Fibroblast of skin of back (primary cell): ENCODE measurements around the gene BTBD17.

Experiments used
- DNase-seq: peaks from one replicate; pipeline ENCODE4 v3.0.0-alpha.2; 2013

The BTBD17 gene

GRCh38 chr17:74334393-74335039 is 27.2 kb downstream of the BTBD17 start:
- no peak for DNase-seq

GRCh38 chr17:74332763-74333283 is 28.8 kb downstream of the BTBD17 start:
- no peak for DNase-seq

- DNase-seq = no peak
Measured at GRCh38 chr17:74332017-74332650, 29.5 kb downstream of the BTBD17 start.

- DNase-seq = no peak
Measured at GRCh38 chr17:74330446-74330845, 31.2 kb downstream of the BTBD17 start.

- DNase-seq = no peak
Measured at GRCh38 chr17:74329378-74329777, 32.3 kb downstream of the BTBD17 start.

GRCh38 chr17:74328487-74328886 is 33.2 kb downstream of the BTBD17 start:
- DNase-seq = no peak

GRCh38 chr17:74326506-74326905 is 35.2 kb downstream of the BTBD17 start:
- no peak for DNase-seq

- DNase-seq = peak; percentile 7
Measured at GRCh38 chr17:74325743-74326379, 35.8 kb downstream of the BTBD17 start, which contains the start of gene KIF19. Gene KIF19 (plus strand): TSS chr17:74326226. CDS start chr17:74326350, 124 bp downstream.

- no peak for DNase-seq
Measured at GRCh38 chr17:74325376-74325742, 36.3 kb downstream of the BTBD17 start.

GRCh38 chr17:74324521-74324920 is 37.1 kb downstream of the BTBD17 start:
- DNase-seq = no peak

- DNase-seq = no peak
Measured at GRCh38 chr17:74318391-74318790, 43.3 kb downstream of the BTBD17 start.

- no peak for DNase-seq
Measured at GRCh38 chr17:74317071-74317470, 44.6 kb downstream of the BTBD17 start.

GRCh38 chr17:74316220-74316619 is 45.4 kb downstream of the BTBD17 start:
- DNase-seq = no peak

- no peak for DNase-seq
Measured at GRCh38 chr17:74314877-74315276, 46.8 kb downstream of the BTBD17 start.

GRCh38 chr17:74309902-74310301 is 51.8 kb downstream of the BTBD17 start:
- DNase-seq = no peak

- DNase-seq = no peak
Measured at GRCh38 chr17:74307984-74308773, 53.5 kb downstream of the BTBD17 start.
